ENCODE data around the gene MAPKAPK2. TPM values are rescaled to one million over a fixed set of nuclear protein-coding genes. Genes with fewer than 3 reads are reported as not detected.

The MAPKAPK2 gene
- total RNA-seq, 1 experiment from 2014 or later = 72.4 TPM

DNA sequence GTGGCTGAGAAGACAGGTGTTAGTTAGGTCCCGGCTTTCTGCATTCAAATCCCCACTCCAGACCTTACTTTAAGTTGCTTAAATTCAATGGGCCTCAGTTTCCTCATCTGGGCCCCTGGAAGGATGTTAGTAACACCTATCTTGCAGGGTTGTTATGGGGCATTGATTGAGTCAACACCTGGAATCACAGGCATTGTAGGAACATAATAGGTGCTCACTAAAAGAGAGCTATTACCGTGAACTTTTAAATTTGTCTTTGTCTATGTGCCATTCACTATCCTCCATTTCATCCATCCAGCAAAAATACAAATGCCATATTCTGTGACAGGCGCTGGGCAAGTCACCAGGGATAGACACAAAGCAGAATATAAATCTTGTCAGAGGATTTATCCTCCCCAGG, 10.5 kb upstream of the MAPKAPK2 start:
- no peak for TF ChIP-seq SIN3A (IDR thresholded peaks at IDR 0.05; ENCODE audit: borderline replicate concordance, insufficient read depth, low read depth, low read length)
- peaks cover 2% of the 10 kb centered on the region; the same call in 1 of the 2 replicates for H3K27me3 ChIP-seq (ENCODE audit: control insufficient read depth, insufficient read depth, low read length)
- POLR2A ChIA-PET = interaction anchor here (0.6 kb wide), 1 partner anchor 115 kb away, joined by 3 read pairs; no protein-coding TSS in a partner anchor
- 0 out of 2 replicates have a peak overlapping the region, but pooled peaks have one; percentile 8 for H3K27ac ChIP-seq (ENCODE audit: low read length)
- peaks cover 6% of the 10 kb centered on the region for H3K4me1 ChIP-seq (ENCODE audit: control insufficient read depth, insufficient read depth, low read length)
- CTCF ChIA-PET = interaction anchor here (0.6 to 3.3 kb wide), 2 partner anchors 10 to 22 kb away, joined by 3 to 12 read pairs; no protein-coding TSS in a partner anchor
- ATAC-seq (no peak), DNase-seq (ENCODE audit: low read depth, low spot score) (no peak)
- no peaks in the 10 kb centered on the region for H3K9me3 ChIP-seq (ENCODE audit: control insufficient read depth, insufficient read depth, low read depth, low read length)
- in situ Hi-C loops (cut with HindIII; ENCODE audit: low pct_unique_long_range_greater_than_20kb, low sequenced_read_pairs) (no loop called here), intact Hi-C loops (cut with micrococcal nuclease; ENCODE audit: unreplicated experiment) (no loop called here)
- no peak overlapping the region for H3K4me3 ChIP-seq (ENCODE audit: low read depth in 2 of 2, low read length in 2 of 2)
- BruUV-seq (replicated peaks) = no TSS peak
- no peaks in the 10 kb centered on the region for H3K36me3 ChIP-seq (ENCODE audit: control insufficient read depth, insufficient read depth, low read length)

DNA sequence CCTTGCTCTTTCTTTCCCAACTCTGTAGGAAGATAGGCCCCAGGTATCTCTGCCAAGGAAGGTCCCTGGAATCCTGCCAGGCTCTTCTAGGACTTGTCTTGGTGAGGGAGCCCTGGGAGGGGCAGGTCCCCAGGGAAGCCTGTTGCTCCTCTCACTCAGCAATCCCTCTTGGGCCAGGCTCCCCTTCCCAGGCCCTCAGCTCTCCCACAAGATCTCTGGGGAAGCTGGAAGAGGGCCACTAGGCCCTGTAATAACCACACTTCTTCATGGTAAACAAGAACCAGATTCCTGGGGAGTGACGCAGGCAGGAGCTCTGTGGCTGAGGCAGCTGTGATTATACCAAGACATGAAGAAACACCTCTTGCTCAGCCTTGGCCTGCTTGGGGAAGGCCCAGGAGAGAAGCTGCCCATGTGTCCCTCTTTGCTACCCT, 9.9 kb upstream of the MAPKAPK2 start:
- ChIA-PET POLR2A (interaction anchor here (0.6 kb wide), 1 partner anchor 114 kb away, joined by 3 read pairs; no protein-coding TSS in a partner anchor), CTCF (interaction anchor here (0.6 to 3.3 kb wide), 2 partner anchors 10 to 22 kb away, joined by 3 to 12 read pairs; no protein-coding TSS in a partner anchor)
- Histone ChIP-seq H3K36me3 (ENCODE audit: control insufficient read depth, insufficient read depth, low read length) (no peaks in the 10 kb centered on the region), H3K27me3 (ENCODE audit: control insufficient read depth, insufficient read depth, low read length) (peaks cover 2% of the 10 kb centered on the region; the same call in 1 of the 2 replicates), H3K4me1 (ENCODE audit: control insufficient read depth, insufficient read depth, low read length) (peaks cover 6% of the 10 kb centered on the region), H3K4me3 (ENCODE audit: low read depth in 2 of 2, low read length in 2 of 2) (no peak overlapping the region), H3K9me3 (ENCODE audit: control insufficient read depth, insufficient read depth, low read depth, low read length) (no peaks in the 10 kb centered on the region), H3K27ac (ENCODE audit: low read length) (0 out of 2 replicates have a peak overlapping the region, but pooled peaks have one; percentile 8)
- DNase-seq (ENCODE audit: low read depth, low spot score) = peak; percentile 62
- TF ChIP-seq TCF7L2 (IDR thresholded peaks at IDR 0.05; ENCODE audit: low read depth, low read length) (no peak), REST (IDR thresholded peaks at IDR 0.05; ENCODE audit: insufficient read depth in 1 of 2, low read depth in 2 of 2, low read length in 1 of 2) (no peak), POLR2AphosphoS5 (IDR thresholded peaks at IDR 0.05; ENCODE audit: low read depth, low read length) (no peak), SIN3A (IDR thresholded peaks at IDR 0.05; ENCODE audit: borderline replicate concordance, insufficient read depth, low read depth, low read length) (no peak)
- TF ChIP-seq, protein P1, sequence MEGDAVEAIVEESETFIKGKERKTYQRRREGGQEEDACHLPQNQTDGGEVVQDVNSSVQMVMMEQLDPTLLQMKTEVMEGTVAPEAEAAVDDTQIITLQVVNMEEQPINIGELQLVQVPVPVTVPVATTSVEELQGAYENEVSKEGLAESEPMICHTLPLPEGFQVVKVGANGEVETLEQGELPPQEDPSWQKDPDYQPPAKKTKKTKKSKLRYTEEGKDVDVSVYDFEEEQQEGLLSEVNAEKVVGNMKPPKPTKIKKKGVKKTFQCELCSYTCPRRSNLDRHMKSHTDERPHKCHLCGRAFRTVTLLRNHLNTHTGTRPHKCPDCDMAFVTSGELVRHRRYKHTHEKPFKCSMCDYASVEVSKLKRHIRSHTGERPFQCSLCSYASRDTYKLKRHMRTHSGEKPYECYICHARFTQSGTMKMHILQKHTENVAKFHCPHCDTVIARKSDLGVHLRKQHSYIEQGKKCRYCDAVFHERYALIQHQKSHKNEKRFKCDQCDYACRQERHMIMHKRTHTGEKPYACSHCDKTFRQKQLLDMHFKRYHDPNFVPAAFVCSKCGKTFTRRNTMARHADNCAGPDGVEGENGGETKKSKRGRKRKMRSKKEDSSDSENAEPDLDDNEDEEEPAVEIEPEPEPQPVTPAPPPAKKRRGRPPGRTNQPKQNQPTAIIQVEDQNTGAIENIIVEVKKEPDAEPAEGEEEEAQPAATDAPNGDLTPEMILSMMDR (IDR thresholded peaks at IDR 0.05) = no peak
- in situ Hi-C loops (cut with HindIII; ENCODE audit: low pct_unique_long_range_greater_than_20kb, low sequenced_read_pairs) = no loop called here
- intact Hi-C loops (cut with micrococcal nuclease; ENCODE audit: unreplicated experiment) = no loop called here
- BruUV-seq (replicated peaks) = no TSS peak
- peak; percentile 96 for ATAC-seq

- DNase-seq (ENCODE audit: low read depth, low spot score) = no peak
- Histone ChIP-seq H3K4me3 (ENCODE audit: low read depth in 2 of 2, low read length in 2 of 2) (no peak overlapping the region), H3K4me1 (ENCODE audit: control insufficient read depth, insufficient read depth, low read length) (peaks cover 6% of the 10 kb centered on the region), H3K27me3 (ENCODE audit: control insufficient read depth, insufficient read depth, low read length) (peaks cover 4% of the 10 kb centered on the region; the same call in 1 of the 2 replicates), H3K9me3 (ENCODE audit: control insufficient read depth, insufficient read depth, low read depth, low read length) (no peaks in the 10 kb centered on the region), H3K27ac (ENCODE audit: low read length) (no peak overlapping the region), H3K36me3 (ENCODE audit: control insufficient read depth, insufficient read depth, low read length) (no peaks in the 10 kb centered on the region)
- no peak for ATAC-seq
- in situ Hi-C loops (cut with HindIII; ENCODE audit: low pct_unique_long_range_greater_than_20kb, low sequenced_read_pairs) = no loop called here
- no TSS peak for BruUV-seq (replicated peaks)
- intact Hi-C loops (cut with micrococcal nuclease; ENCODE audit: unreplicated experiment) = no loop called here
- ChIA-PET CTCF (no interaction called here), POLR2A (interaction anchor here (0.6 kb wide), 1 partner anchor 542 kb away, joined by 3 read pairs; no protein-coding TSS in a partner anchor)
- TF ChIP-seq, protein P1 (IDR thresholded peaks at IDR 0.05) = no peak
- TF ChIP-seq REST (IDR thresholded peaks at IDR 0.05; ENCODE audit: insufficient read depth in 1 of 2, low read depth in 2 of 2, low read length in 1 of 2) (no peak), POLR2AphosphoS5 (IDR thresholded peaks at IDR 0.05; ENCODE audit: low read depth, low read length) (no peak)
Measured at GRCh38 chr1:206676499-206676898, 8.2 kb upstream of the MAPKAPK2 start.
